HG02759 (cell line): ENCODE data around the gene CARD10.

Experiments
- ATAC-seq: cut with Tn5 transposase; IDR thresholded peaks from one replicate; pipeline ENCODE4 v1.9.1; 2021; ENCODE audit warnings: mild to moderate bottlenecking, moderate library complexity; ENCODE audit not compliant: unreplicated experiment

Gene CARD10

GRCh38 chr22:37519268-37520195 is at the start of gene CARD10:
Gene CARD10, minus strand, starts transcription at chr22:37519415. Its CDS starts 215 bp downstream, at chr22:37519200.
- ATAC-seq = no peak

- no peak for ATAC-seq
These were observed 49.3 kb upstream of the CARD10 start for GRCh38 chr22:37568448-37569008.

GRCh38 chr22:37568012-37568411 is 48.8 kb upstream of the CARD10 start:
- no peak for ATAC-seq

GRCh38 chr22:37566903-37567798 is 47.9 kb upstream of the CARD10 start:
- ATAC-seq = peak; percentile 64

GRCh38 chr22:37566329-37566837 is 47.2 kb upstream of the CARD10 start:
- no peak for ATAC-seq

GRCh38 chr22:37565830-37566229 is 46.6 kb upstream of the CARD10 start:
- no peak for ATAC-seq

GRCh38 chr22:37564111-37564711 is 45.0 kb upstream of the CARD10 start:
- ATAC-seq = no peak

GRCh38 chr22:37563153-37564081 is 44.2 kb upstream of the CARD10 start:
- ATAC-seq = no peak

GRCh38 chr22:37562049-37562875 is 43.0 kb upstream of the CARD10 start:
- ATAC-seq = no peak

GRCh38 chr22:37561212-37562048 is 42.2 kb upstream of the CARD10 start:
- no peak for ATAC-seq

GRCh38 chr22:37560608-37561211 is 41.5 kb upstream of the CARD10 start:
- no peak for ATAC-seq

- no peak for ATAC-seq
These were observed 40.8 kb upstream of the CARD10 start, which contains the start of gene CDC42EP1 for GRCh38 chr22:37559901-37560607. Gene CDC42EP1, plus strand, starts transcription at chr22:37560480. Its CDS starts 5,870 bp downstream, at chr22:37566350.

- no peak for ATAC-seq
These were observed 40.3 kb upstream of the CARD10 start for GRCh38 chr22:37559521-37559900.

- ATAC-seq = no peak
These were observed 39.6 kb upstream of the CARD10 start for GRCh38 chr22:37558815-37559214.

- no peak for ATAC-seq
These were observed 38.2 kb upstream of the CARD10 start for GRCh38 chr22:37557321-37558001.

- ATAC-seq = no peak
These were observed 37.5 kb upstream of the CARD10 start for GRCh38 chr22:37556710-37557109.
